ENCODE data around the gene PCTP.
A peak's percentile ranks its signal among the peaks of the same experiment; 100 is the strongest.

PCTP gene

GRCh38 chr17:55769625-55770000 lies 18.8 kb downstream of the PCTP start:
- no peak overlapping the region for H4K91ac ChIP-seq (ENCODE audit: low read length)
- H3K4ac ChIP-seq (ENCODE audit: low read depth in 1 of 2, low read length in 2 of 2), result peak overlapping the region in 1 of 2 experiments; percentile 1
- no peak overlapping the region for H2BK15ac ChIP-seq (ENCODE audit: low read depth, poor library complexity, severe bottlenecking)
- peak; percentile 89 for DNase-seq
- H2BK120ac ChIP-seq (ENCODE audit: low read depth, low read length), result no peak overlapping the region
- peaks cover 5% of the 10 kb centered on the region for H3K4me1 ChIP-seq (ENCODE audit: control insufficient read depth, insufficient read depth, low read depth, low read length)
- H3K4me2 ChIP-seq (ENCODE audit: low read length, poor library complexity, severe bottlenecking), result no peak overlapping the region
- H3K9me3 ChIP-seq (ENCODE audit: control insufficient read depth, low read length), result no peaks in the 10 kb centered on the region
- no peak overlapping the region for H2AFZ ChIP-seq (ENCODE audit: low read depth, low read length)
- no peak overlapping the region for H3K23ac ChIP-seq (ENCODE audit: low read length in 2 of 2)
- 51% methylated on average over 6 of the region's 6 CpGs for WGBS
- peak overlapping the region in 1 of 2 experiments; percentile 34 for H3K4me3 ChIP-seq (ENCODE audit: insufficient read depth in 1 of 2, low read depth in 1 of 2, low read length in 2 of 2)
- H3K27me3 ChIP-seq (ENCODE audit: control insufficient read depth in 1 of 2, insufficient read depth in 1 of 2, low read length in 2 of 2), result no peaks in the 10 kb centered on the region
- peak overlapping the region in 1 of 2 experiments; percentile 6 for H3K18ac ChIP-seq (ENCODE audit: low read depth in 1 of 2, low read length in 2 of 2)
- peak overlapping the region; percentile 68 for H3K9ac ChIP-seq (ENCODE audit: low read length)
- peak overlapping the region; percentile 16 for H4K8ac ChIP-seq (ENCODE audit: low read length)
- H3K27ac ChIP-seq (ENCODE audit: low read length, poor library complexity, severe bottlenecking), result no peak overlapping the region
- H2BK12ac ChIP-seq (ENCODE audit: low read length in 2 of 2), result no peak overlapping the region
- H2AK5ac ChIP-seq (ENCODE audit: low read length, severe bottlenecking), result no peak overlapping the region
- H3K14ac ChIP-seq (ENCODE audit: low read length in 2 of 2), result no peak overlapping the region
- peaks cover 17 to 44% of the 10 kb centered on the region in 2 experiments for H3K36me3 ChIP-seq (ENCODE audit: control insufficient read depth in 1 of 2, insufficient read depth in 2 of 2, low read depth in 1 of 2, low read length in 2 of 2)
- peaks cover 25% of the 10 kb centered on the region for H3K79me1 ChIP-seq (replicated peaks; ENCODE audit: low read length, poor library complexity, severe bottlenecking)
- H2BK5ac ChIP-seq (ENCODE audit: low read depth, low read length, poor library complexity, severe bottlenecking), result no peak overlapping the region

GRCh38 chr17:55770196-55770870 lies 19.5 kb downstream of the PCTP start:
- WGBS, result 36% methylated on average over 3 of the region's 4 CpGs

GRCh38 chr17:55772086-55772485 lies 21.2 kb downstream of the PCTP start:
- Histone ChIP-seq H3K4me3 (ENCODE audit: insufficient read depth in 1 of 2, low read depth in 1 of 2, low read length in 2 of 2) (no peak overlapping the region), H3K79me1 (replicated peaks; ENCODE audit: low read length, poor library complexity, severe bottlenecking) (peaks cover 19% of the 10 kb centered on the region), H4K8ac (ENCODE audit: low read length) (no peak overlapping the region), H3K4me2 (ENCODE audit: low read length, poor library complexity, severe bottlenecking) (no peak overlapping the region), H3K9me3 (ENCODE audit: control insufficient read depth, low read length) (no peaks in the 10 kb centered on the region), H3K23ac (ENCODE audit: low read length in 2 of 2) (no peak overlapping the region), H4K91ac (ENCODE audit: low read length) (no peak overlapping the region), H2BK15ac (ENCODE audit: low read depth, poor library complexity, severe bottlenecking) (no peak overlapping the region), H3K9ac (ENCODE audit: low read length) (no peak overlapping the region), H2BK120ac (ENCODE audit: low read depth, low read length) (no peak overlapping the region), H3K27me3 (ENCODE audit: control insufficient read depth in 1 of 2, insufficient read depth in 1 of 2, low read length in 2 of 2) (no peaks in the 10 kb centered on the region), H3K4ac (ENCODE audit: low read depth in 1 of 2, low read length in 2 of 2) (no peak overlapping the region), H2BK12ac (ENCODE audit: low read length in 2 of 2) (no peak overlapping the region), H3K4me1 (ENCODE audit: control insufficient read depth, insufficient read depth, low read depth, low read length) (peaks cover 5% of the 10 kb centered on the region), H3K36me3 (ENCODE audit: control insufficient read depth in 1 of 2, insufficient read depth in 2 of 2, low read depth in 1 of 2, low read length in 2 of 2) (peaks cover 27 to 68% of the 10 kb centered on the region in 2 experiments), H2AFZ (ENCODE audit: low read depth, low read length) (no peak overlapping the region), H3K14ac (ENCODE audit: low read length in 2 of 2) (no peak overlapping the region), H2AK5ac (ENCODE audit: low read length, severe bottlenecking) (no peak overlapping the region), H2BK5ac (ENCODE audit: low read depth, low read length, poor library complexity, severe bottlenecking) (no peak overlapping the region), H3K27ac (ENCODE audit: low read length, poor library complexity, severe bottlenecking) (no peak overlapping the region), H3K18ac (ENCODE audit: low read depth in 1 of 2, low read length in 2 of 2) (no peak overlapping the region)
- no peak for DNase-seq
- WGBS, result 97% methylated on average over 6 of the region's 7 CpGs

More at GRCh38 chr17:55770196-55770870, 19.5 kb downstream of the PCTP start:
- H2AK5ac ChIP-seq (ENCODE audit: low read length, severe bottlenecking), result no peak overlapping the region
- H2BK120ac ChIP-seq (ENCODE audit: low read depth, low read length), result no peak overlapping the region
- no peaks in the 10 kb centered on the region for H3K27me3 ChIP-seq (ENCODE audit: control insufficient read depth in 1 of 2, insufficient read depth in 1 of 2, low read length in 2 of 2)
- no peak overlapping the region for H2AFZ ChIP-seq (ENCODE audit: low read depth, low read length)
- H3K4me1 ChIP-seq (ENCODE audit: control insufficient read depth, insufficient read depth, low read depth, low read length), result peaks cover 5% of the 10 kb centered on the region
- no peak overlapping the region for H3K4me2 ChIP-seq (ENCODE audit: low read length, poor library complexity, severe bottlenecking)
- H3K4ac ChIP-seq (ENCODE audit: low read depth in 1 of 2, low read length in 2 of 2), result peak overlapping the region in 1 of 2 experiments; percentile 41
- no peak overlapping the region for H4K91ac ChIP-seq (ENCODE audit: low read length)
- DNase-seq, result peak; percentile 78
- no peak overlapping the region for H4K8ac ChIP-seq (ENCODE audit: low read length)
- no peak overlapping the region for H2BK12ac ChIP-seq (ENCODE audit: low read length in 2 of 2)
- H3K27ac ChIP-seq (ENCODE audit: low read length, poor library complexity, severe bottlenecking), result no peak overlapping the region
- H2BK5ac ChIP-seq (ENCODE audit: low read depth, low read length, poor library complexity, severe bottlenecking), result no peak overlapping the region
- H3K18ac ChIP-seq (ENCODE audit: low read depth in 1 of 2, low read length in 2 of 2), result peak overlapping the region in 1 of 2 experiments; percentile 30
- peaks cover 21 to 50% of the 10 kb centered on the region in 2 experiments for H3K36me3 ChIP-seq (ENCODE audit: control insufficient read depth in 1 of 2, insufficient read depth in 2 of 2, low read depth in 1 of 2, low read length in 2 of 2)
- no peaks in the 10 kb centered on the region for H3K9me3 ChIP-seq (ENCODE audit: control insufficient read depth, low read length)
- peak overlapping the region; percentile 68 for H3K9ac ChIP-seq (ENCODE audit: low read length)
- no peak overlapping the region for H3K23ac ChIP-seq (ENCODE audit: low read length in 2 of 2)
- H3K14ac ChIP-seq (ENCODE audit: low read length in 2 of 2), result no peak overlapping the region
- peak overlapping the region in 1 of 2 experiments; percentile 34 for H3K4me3 ChIP-seq (ENCODE audit: insufficient read depth in 1 of 2, low read depth in 1 of 2, low read length in 2 of 2)
- H2BK15ac ChIP-seq (ENCODE audit: low read depth, poor library complexity, severe bottlenecking), result no peak overlapping the region
- peaks cover 24% of the 10 kb centered on the region for H3K79me1 ChIP-seq (replicated peaks; ENCODE audit: low read length, poor library complexity, severe bottlenecking)

- 90% methylated on average over 12 of the region's 13 CpGs for WGBS
- peaks cover 27 to 76% of the 10 kb centered on the region in 2 experiments for H3K36me3 ChIP-seq (ENCODE audit: control insufficient read depth in 1 of 2, insufficient read depth in 2 of 2, low read depth in 1 of 2, low read length in 2 of 2)
- peaks cover 15% of the 10 kb centered on the region for H3K79me1 ChIP-seq (replicated peaks; ENCODE audit: low read length, poor library complexity, severe bottlenecking)
- no peak overlapping the region for H2AFZ ChIP-seq (ENCODE audit: low read depth, low read length)
- no peak overlapping the region for H3K4ac ChIP-seq (ENCODE audit: low read depth in 1 of 2, low read length in 2 of 2)
- no peaks in the 10 kb centered on the region for H3K27me3 ChIP-seq (ENCODE audit: control insufficient read depth in 1 of 2, insufficient read depth in 1 of 2, low read length in 2 of 2)
- H3K27ac ChIP-seq (ENCODE audit: low read length, poor library complexity, severe bottlenecking), result no peak overlapping the region
- H3K23ac ChIP-seq (ENCODE audit: low read length in 2 of 2), result no peak overlapping the region
- H2BK12ac ChIP-seq (ENCODE audit: low read length in 2 of 2), result no peak overlapping the region
- no peak overlapping the region for H3K9ac ChIP-seq (ENCODE audit: low read length)
- H4K91ac ChIP-seq (ENCODE audit: low read length), result no peak overlapping the region
- H3K9me3 ChIP-seq (ENCODE audit: control insufficient read depth, low read length), result no peaks in the 10 kb centered on the region
- H4K8ac ChIP-seq (ENCODE audit: low read length), result no peak overlapping the region
- no peak overlapping the region for H2AK5ac ChIP-seq (ENCODE audit: low read length, severe bottlenecking)
- peaks cover 5% of the 10 kb centered on the region for H3K4me1 ChIP-seq (ENCODE audit: control insufficient read depth, insufficient read depth, low read depth, low read length)
- no peak overlapping the region for H2BK15ac ChIP-seq (ENCODE audit: low read depth, poor library complexity, severe bottlenecking)
- DNase-seq, result no peak
- no peak overlapping the region for H3K14ac ChIP-seq (ENCODE audit: low read length in 2 of 2)
- no peak overlapping the region for H3K4me3 ChIP-seq (ENCODE audit: insufficient read depth in 1 of 2, low read depth in 1 of 2, low read length in 2 of 2)
- no peak overlapping the region for H3K18ac ChIP-seq (ENCODE audit: low read depth in 1 of 2, low read length in 2 of 2)
- H3K4me2 ChIP-seq (ENCODE audit: low read length, poor library complexity, severe bottlenecking), result no peak overlapping the region
- no peak overlapping the region for H2BK5ac ChIP-seq (ENCODE audit: low read depth, low read length, poor library complexity, severe bottlenecking)
- no peak overlapping the region for H2BK120ac ChIP-seq (ENCODE audit: low read depth, low read length)
Measured at GRCh38 chr17:55773671-55774070, 22.8 kb downstream of the PCTP start.

All from mesenchymal stem cell (in vitro differentiated cells and primary cell).